SK-N-MC (cell line): Measurements from ENCODE around the gene SLC6A11.

Experiments used
- DNase-seq: peaks from one replicate; pipeline ENCODE4 v3.0.0-alpha.2; 2011; ENCODE audit warnings: low read depth, low spot score
- H3K27ac ChIP-seq: fragments of 200-600 bp; sonication (generic); 2 replicates; pipeline ENCODE4 v1.5.1; 2016; ENCODE audit warnings: mixed run types
- H3K36me3 ChIP-seq: fragments of 200-600 bp; sonication (generic); 2 replicates; pipeline ENCODE4 v1.6.1; 2017; ENCODE audit warnings: antibody characterized with exemption, low read length, mixed read lengths; ENCODE audit not compliant: insufficient read depth
- H3K4me3 ChIP-seq: fragments of 200-600 bp; sonication (generic); 2 replicates; pipeline ENCODE4 v1.5.1; 2016
- H3K9ac ChIP-seq: fragments of 200-600 bp; sonication (generic); 2 replicates; pipeline ENCODE4 v1.8.0; 2017; ENCODE audit warnings: mixed run types, mixed read lengths; ENCODE audit not compliant: insufficient read length
- H3K9me3 ChIP-seq: fragments of 200-600 bp; sonication (generic); 2 replicates; pipeline ENCODE4 v1.6.1; 2017; ENCODE audit warnings: low read depth, mild to moderate bottlenecking, antibody characterized with exemption, low read length, moderate library complexity, mixed read lengths
- EZH2 ChIP-seq: fragments of 200-600 bp; sonication (generic); IDR thresholded peaks from one replicate; pipeline ENCODE4 v1.6.1; 2017; ENCODE audit warnings: antibody characterized with exemption
- FOXP2 ChIP-seq: optimal IDR thresholded peaks from 2 replicates; pipeline ENCODE3; 2011; ENCODE audit warnings: mild to moderate bottlenecking, moderate library complexity; ENCODE audit not compliant: insufficient read depth; ENCODE audit errors: extremely low read length, control extremely low read depth
- POLR2AphosphoS5 ChIP-seq: IDR thresholded peaks from 2 replicates; pipeline ENCODE4 v1.6.1; 2012; ENCODE audit warnings: mild to moderate bottlenecking, low read depth, low read length, borderline replicate concordance

Gene SLC6A11

DNA sequence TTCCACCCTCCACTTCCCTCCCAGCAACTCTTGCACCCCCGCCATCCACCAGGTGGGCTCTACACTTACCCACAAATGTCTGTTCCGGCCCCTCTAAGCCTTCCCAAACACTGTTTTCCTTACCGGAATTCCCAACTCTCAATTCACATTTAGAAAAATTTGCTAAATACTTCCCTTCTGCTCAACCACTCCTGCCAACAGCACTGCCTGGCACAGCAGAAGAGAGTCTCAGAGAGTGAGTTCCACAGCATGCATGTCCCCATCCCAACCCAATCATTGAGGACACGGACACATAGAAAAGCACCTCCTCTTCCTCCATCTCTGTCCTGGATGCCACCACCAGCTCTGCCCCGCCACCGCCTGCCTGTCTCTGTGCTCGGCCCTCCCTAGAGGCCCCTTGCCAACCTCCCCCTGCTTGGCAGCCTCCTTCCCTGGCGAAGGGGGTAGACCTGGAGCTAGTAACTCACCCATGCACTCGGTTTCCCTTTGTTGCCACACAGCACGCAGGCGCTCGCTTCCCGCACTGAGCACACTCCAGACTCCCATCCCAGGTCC is 110.3 kb downstream of the SLC6A11 start:
- Histone ChIP-seq H3K9me3 (no peaks in the 10 kb centered on the region), H3K4me3 (no peak overlapping the region), H3K9ac (no peak overlapping the region), H3K27ac (no peak overlapping the region), H3K36me3 (no peaks in the 10 kb centered on the region)
- TF ChIP-seq POLR2AphosphoS5 (no peak), EZH2 (no peak), FOXP2 (no peak)
- DNase-seq, result no peak

DNA sequence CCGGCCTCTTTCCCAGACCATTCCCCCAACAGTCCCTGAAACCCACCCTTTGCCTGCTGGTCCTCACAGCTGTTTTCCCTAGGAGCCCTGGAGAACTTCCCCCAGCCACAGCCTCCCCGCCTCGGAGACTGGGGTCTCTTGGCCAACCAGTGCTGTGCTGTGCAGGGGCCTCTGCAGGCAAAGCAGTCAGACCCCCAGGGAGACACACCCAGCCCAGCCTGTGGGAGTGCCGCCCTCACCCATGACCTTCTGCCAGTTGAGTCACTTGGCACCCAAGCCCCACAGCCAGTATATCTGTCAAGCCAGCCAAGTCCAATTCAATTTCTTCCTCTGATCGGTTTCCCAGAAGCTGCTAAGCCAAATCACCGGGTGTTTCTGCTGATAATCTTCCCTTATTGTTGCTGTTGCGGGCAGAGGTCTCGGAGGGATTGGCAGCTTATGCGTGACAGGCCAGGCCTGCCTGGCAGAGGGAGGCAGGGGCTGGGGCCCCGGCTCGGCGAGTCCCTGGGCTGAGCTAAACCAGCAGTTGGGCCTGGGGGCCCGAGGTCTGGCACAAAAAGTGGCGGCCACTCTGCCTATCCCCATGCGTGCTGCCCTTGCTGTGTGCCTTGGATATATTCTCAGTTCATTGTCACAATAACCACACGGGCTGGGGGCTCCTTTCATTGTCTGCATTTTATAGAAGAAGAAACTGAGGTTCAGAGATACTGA is 110.9 kb downstream of the SLC6A11 start:
- Histone ChIP-seq H3K9me3 (no peaks in the 10 kb centered on the region), H3K4me3 (no peak overlapping the region), H3K36me3 (no peaks in the 10 kb centered on the region), H3K27ac (no peak overlapping the region), H3K9ac (no peak overlapping the region)
- TF ChIP-seq FOXP2 (no peak), POLR2AphosphoS5 (no peak)
- no peak for DNase-seq

DNA sequence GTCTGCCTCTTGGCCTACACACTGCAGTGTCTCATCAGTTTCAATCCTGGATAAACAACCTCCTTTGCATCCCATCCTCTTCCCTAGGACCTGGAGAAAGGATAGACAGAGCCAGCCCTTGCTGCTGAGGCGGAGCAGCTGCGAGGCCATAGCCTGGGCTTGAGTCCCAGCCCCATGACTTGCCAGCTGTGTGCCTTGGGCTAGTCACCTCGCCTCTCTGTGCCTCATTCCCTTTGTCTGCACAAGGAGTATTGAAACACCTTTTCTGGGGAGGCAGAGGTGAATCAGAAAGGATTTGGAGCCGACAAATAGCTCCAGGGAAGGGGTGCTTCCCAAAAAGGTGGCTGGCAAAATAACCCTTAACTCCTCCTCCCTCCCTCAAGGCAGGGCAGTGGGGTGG is 111.5 kb downstream of the SLC6A11 start:
- Histone ChIP-seq H3K9ac (no peak overlapping the region), H3K27ac (no peak overlapping the region), H3K4me3 (no peak overlapping the region), H3K36me3 (no peaks in the 10 kb centered on the region), H3K9me3 (no peaks in the 10 kb centered on the region)
- DNase-seq, result no peak
- no peak for TF ChIP-seq EZH2
- no peak for TF ChIP-seq FOXP2
- TF ChIP-seq POLR2AphosphoS5, result no peak

- H3K9me3 ChIP-seq, result no peaks in the 10 kb centered on the region
- no peaks in the 10 kb centered on the region for H3K36me3 ChIP-seq
- no peak overlapping the region for H3K4me3 ChIP-seq
- H3K9ac ChIP-seq, result no peak overlapping the region
- TF ChIP-seq POLR2AphosphoS5 (no peak), FOXP2 (no peak), EZH2 (no peak)
- no peak overlapping the region for H3K27ac ChIP-seq
- no peak for DNase-seq
Measured at GRCh38 chr3:10928407-10928960, 112.5 kb downstream of the SLC6A11 start.

GRCh38 chr3:10928961-10929471 is 113.0 kb downstream of the SLC6A11 start:
- TF ChIP-seq FOXP2 (no peak), EZH2 (no peak), POLR2AphosphoS5 (no peak)

GRCh38 chr3:10929978-10930665 is 114.1 kb downstream of the SLC6A11 start:
- TF ChIP-seq POLR2AphosphoS5 (no peak), FOXP2 (no peak), EZH2 (no peak)

More at GRCh38 chr3:10928961-10929471, 113.0 kb downstream of the SLC6A11 start:
- Histone ChIP-seq H3K9ac (no peak overlapping the region), H3K9me3 (no peaks in the 10 kb centered on the region), H3K27ac (no peak overlapping the region), H3K36me3 (no peaks in the 10 kb centered on the region), H3K4me3 (no peak overlapping the region)
- DNase-seq, result no peak

DNA sequence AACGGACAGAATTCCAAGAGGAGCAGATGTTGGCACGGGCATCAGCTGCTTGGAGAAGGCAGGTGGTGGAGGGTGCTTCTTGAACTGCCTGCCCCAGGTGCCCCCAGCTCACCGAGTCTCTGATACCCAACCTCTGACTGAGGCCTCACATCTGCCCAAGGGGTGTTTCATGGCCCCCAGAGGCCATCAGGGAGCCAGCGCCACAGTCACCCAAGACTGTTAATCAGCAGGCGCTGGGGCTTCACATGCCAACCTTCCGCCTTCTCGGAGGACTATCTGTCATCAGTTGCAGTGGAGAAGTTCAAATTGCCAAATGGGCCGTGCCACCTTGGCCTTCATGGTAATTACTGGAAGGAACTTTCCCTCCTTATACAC is 114.6 kb downstream of the SLC6A11 start:
- H3K4me3 ChIP-seq, result no peak overlapping the region
- H3K9ac ChIP-seq, result no peak overlapping the region
- no peaks in the 10 kb centered on the region for H3K9me3 ChIP-seq
- no peak for DNase-seq
- TF ChIP-seq EZH2 (no peak), POLR2AphosphoS5 (no peak)
- H3K27ac ChIP-seq, result no peak overlapping the region
- H3K36me3 ChIP-seq, result no peaks in the 10 kb centered on the region

More at GRCh38 chr3:10929978-10930665, 114.1 kb downstream of the SLC6A11 start:
- no peaks in the 10 kb centered on the region for H3K9me3 ChIP-seq
- H3K9ac ChIP-seq, result no peak overlapping the region
- H3K36me3 ChIP-seq, result no peaks in the 10 kb centered on the region
- no peak overlapping the region for H3K4me3 ChIP-seq
- DNase-seq, result no peak
- no peak overlapping the region for H3K27ac ChIP-seq

- Histone ChIP-seq H3K4me3 (no peak overlapping the region), H3K9ac (no peak overlapping the region), H3K36me3 (no peaks in the 10 kb centered on the region), H3K27ac (no peak overlapping the region), H3K9me3 (no peaks in the 10 kb centered on the region)
- no peak for TF ChIP-seq EZH2
- no peak for TF ChIP-seq FOXP2
- no peak for TF ChIP-seq POLR2AphosphoS5
- no peak for DNase-seq
Measured at GRCh38 chr3:10932596-10932995, 116.6 kb downstream of the SLC6A11 start.
